Smooth muscle cell of the brain vasculature (primary cell): ENCODE results near the gene LINC00305.

Experiments
- DNase-seq: peaks from one replicate; pipeline ENCODE4 v3.0.0-alpha.2; 2012; ENCODE audit warnings: low read depth, low spot score

The LINC00305 gene

DNA sequence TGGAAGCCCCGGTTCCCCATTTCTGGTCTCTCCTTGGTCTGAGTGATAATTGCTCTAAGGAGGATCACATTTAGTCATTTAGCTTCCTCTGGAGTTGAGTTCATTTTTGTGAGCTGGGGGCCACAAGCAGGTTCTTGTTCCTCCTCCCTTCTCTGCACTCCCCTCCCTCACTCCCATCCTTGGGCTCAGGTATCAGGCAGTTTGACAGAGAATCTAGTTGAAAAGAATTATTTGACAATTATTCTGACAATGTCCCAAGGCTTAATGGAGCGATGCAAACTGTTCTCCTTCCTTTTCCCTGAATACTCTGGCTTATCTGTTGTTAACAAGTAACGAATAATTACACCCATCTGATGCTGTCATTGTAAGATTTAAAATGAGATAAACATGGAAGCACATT is 117.5 kb downstream of the LINC00305 start:
- DNase-seq, result no peak
